H1 (cell line): ENCODE measurements around the gene GSKIP. TPM values are rescaled to one million over a fixed set of nuclear protein-coding genes. Genes with fewer than 3 reads are reported as not detected.

ENCODE experiments used
- CTCF ChIA-PET: fragments of 300-600 bp; sonication (Branson Sonifier 250); formaldehyde crosslinking; loops from one replicate; lab custom pipeline; 2021; ENCODE audit not compliant: partially characterized antibody; lab: Charles Lee
- POLR2A ChIA-PET: fragments of 300-600 bp; sonication (Branson Sonifier 250); formaldehyde crosslinking; loops from one replicate; lab custom pipeline; 2021; ENCODE audit warnings: inconsistent platforms; ENCODE audit not compliant: partially characterized antibody; lab: Charles Lee
- DNase-seq, 2 experiments: peaks; one replicate each; pipeline versions ENCODE4 v3.0.0 to v3.0.0-alpha.2; 2010 to 2022; ENCODE audit warnings: low spot score in 2 of 2, low read depth in 1 of 2, mixed read lengths in 1 of 2
- FAIRE-seq: peaks from 2 replicates; lab custom pipeline; 2011; peaks lifted over from hg19 to GRCh38; lab: Jason Lieb, UNC
- H2AFZ ChIP-seq: 2 replicates; pipeline ENCODE4 v1.8.1; 2012; ENCODE audit warnings: low read length, inconsistent platforms
- H2AK5ac ChIP-seq: 2 replicates; pipeline ENCODE4 v1.6.1; 2013; ENCODE audit warnings: low read depth, low read length
- H2BK120ac ChIP-seq: replicated peaks from 2 replicates; pipeline ENCODE3; 2013; ENCODE audit warnings: low read depth, low read length, inconsistent platforms
- H2BK12ac ChIP-seq: 2 replicates; pipeline ENCODE4 v1.6.1; 2013; ENCODE audit warnings: low read depth, low read length
- H2BK15ac ChIP-seq: 2 replicates; pipeline ENCODE4 v1.6.1; 2013; ENCODE audit warnings: low read length
- H2BK20ac ChIP-seq: 2 replicates; pipeline ENCODE4 v1.6.1; 2013; ENCODE audit warnings: low read length
- H2BK5ac ChIP-seq: 2 replicates; pipeline ENCODE4 v1.6.1; 2013; ENCODE audit warnings: low read depth, low read length
- H3K14ac ChIP-seq: 2 replicates; pipeline ENCODE4 v1.6.1; 2013; ENCODE audit warnings: inconsistent platforms; ENCODE audit not compliant: insufficient read length
- H3K18ac ChIP-seq: 2 replicates; pipeline ENCODE4 v1.6.1; 2013; ENCODE audit warnings: low read length; ENCODE audit errors: extremely low read depth
- H3K23ac ChIP-seq: 2 replicates; pipeline ENCODE4 v1.6.1; 2013; ENCODE audit warnings: inconsistent platforms; ENCODE audit not compliant: insufficient read length
- H3K23me2 ChIP-seq: 2 replicates; pipeline ENCODE4 v1.6.1; 2013; ENCODE audit warnings: low read depth, low read length
- H3K27ac ChIP-seq: 2 replicates; pipeline ENCODE4 v1.6.1; 2011; ENCODE audit warnings: low read depth, low read length, inconsistent platforms
- H3K27me3 ChIP-seq, 4 experiments: replicated peaks in 1 of 4; 1 replicate in 1 of 4; 2 replicates in 3 of 4; pipeline versions ENCODE4 v1.6.1 to v1.8.1; 2011 to 2013; ENCODE audit warnings: low read length in 3 of 4, mild to moderate bottlenecking in 3 of 4, inconsistent platforms in 2 of 4, mixed read lengths in 2 of 4, moderate library complexity in 1 of 4; ENCODE audit not compliant: control insufficient read depth in 3 of 4, insufficient read depth in 3 of 4; ENCODE audit errors: extremely low read depth in 1 of 4
- H3K36me3 ChIP-seq, 4 experiments: 2 replicates each; pipeline versions ENCODE4 v1.6.1 to v1.8.1; 2011 to 2013; ENCODE audit warnings: mild to moderate bottlenecking in 4 of 4, low read length in 3 of 4, moderate library complexity in 2 of 4, control low read depth in 1 of 4, inconsistent platforms in 1 of 4; ENCODE audit not compliant: insufficient read depth in 4 of 4, control insufficient read depth in 2 of 4
- H3K4ac ChIP-seq: replicated peaks from 2 replicates; pipeline ENCODE3; 2013; ENCODE audit warnings: low read length, low read depth, mixed read lengths, inconsistent platforms; ENCODE audit not compliant: insufficient read length
- H3K4me1 ChIP-seq, 4 experiments: replicated peaks in 1 of 4; 1 replicate in 1 of 4; 2 replicates in 3 of 4; pipeline versions ENCODE4 v1.6.1 to v1.8.1; 2011 to 2013; ENCODE audit warnings: low read length in 3 of 4, inconsistent platforms in 2 of 4, mixed read lengths in 1 of 4; ENCODE audit not compliant: insufficient read depth in 4 of 4, control insufficient read depth in 3 of 4
- H3K4me2 ChIP-seq, 2 experiments: 2 replicates each; pipeline versions ENCODE4 v1.6.1 to v1.8.1; 2011 to 2013; ENCODE audit warnings: low read depth in 2 of 2, low read length in 2 of 2, control low read depth in 1 of 2, inconsistent platforms in 1 of 2, mild to moderate bottlenecking in 1 of 2; ENCODE audit not compliant: insufficient read depth in 1 of 2
- H3K4me3 ChIP-seq, 4 experiments: fragments of 200-600, 300-600 bp in 1 of 4; sonication (generic), shearing (Covaris generic), sonication (Bioruptor Twin) in 1 of 4; 2 replicates each; pipeline versions ENCODE4 v1.5.1 to v1.8.1; 2011 to 2016; ENCODE audit warnings: low read length in 4 of 4, low read depth in 3 of 4, control low read depth in 2 of 4, inconsistent platforms in 2 of 4, mild to moderate bottlenecking in 2 of 4, mixed read lengths in 1 of 4, moderate library complexity in 1 of 4; ENCODE audit not compliant: insufficient read depth in 2 of 4; ENCODE audit errors: extremely low read depth in 1 of 4
- H3K56ac ChIP-seq: replicated peaks from 2 replicates; pipeline ENCODE3; 2013; ENCODE audit warnings: low read depth, mild to moderate bottlenecking, mixed read lengths, low read length, inconsistent platforms; ENCODE audit not compliant: insufficient read length
- H3K79me1 ChIP-seq: 2 replicates; pipeline ENCODE4 v1.6.1; 2013; ENCODE audit warnings: low read depth, low read length, control low read depth
- H3K79me2 ChIP-seq, 2 experiments: 2 replicates each; pipeline versions ENCODE4 v1.6.1 to v1.8.1; 2012 to 2013; ENCODE audit warnings: low read length in 2 of 2, mild to moderate bottlenecking in 2 of 2, inconsistent platforms in 1 of 2; ENCODE audit not compliant: insufficient read depth in 2 of 2, control insufficient read depth in 1 of 2
- H3K9ac ChIP-seq, 4 experiments: replicated peaks in 1 of 4; 1 replicate in 1 of 4; 2 replicates in 3 of 4; pipeline versions ENCODE4 v1.6.1 to v1.8.1; 2011 to 2013; ENCODE audit warnings: low read depth in 3 of 4, low read length in 3 of 4, control low read depth in 2 of 4, mild to moderate bottlenecking in 2 of 4, moderate library complexity in 2 of 4, inconsistent platforms in 1 of 4; ENCODE audit errors: extremely low read depth in 1 of 4
- H3K9me3 ChIP-seq, 2 experiments: 2 replicates each; pipeline versions ENCODE4 v1.6.1 to v1.8.1; 2012 to 2013; ENCODE audit warnings: mild to moderate bottlenecking in 2 of 2, moderate library complexity in 2 of 2, control low read depth in 1 of 2, inconsistent platforms in 1 of 2, low read depth in 1 of 2, low read length in 1 of 2, mixed read lengths in 1 of 2; ENCODE audit not compliant: insufficient read depth in 2 of 2
- H4K20me1 ChIP-seq, 2 experiments: replicated peaks in 1 of 2; 2 replicates each; pipeline versions ENCODE3 to v1.8.1; 2011 to 2013; ENCODE audit warnings: inconsistent platforms in 2 of 2, low read length in 2 of 2, mild to moderate bottlenecking in 1 of 2; ENCODE audit not compliant: insufficient read depth in 2 of 2, control insufficient read depth in 1 of 2
- H4K5ac ChIP-seq: 2 replicates; pipeline ENCODE4 v1.6.1; 2013; ENCODE audit warnings: low read length, low read depth, mixed read lengths, inconsistent platforms; ENCODE audit not compliant: insufficient read length
- H4K8ac ChIP-seq: 2 replicates; pipeline ENCODE4 v1.8.0; 2013; ENCODE audit warnings: mild to moderate bottlenecking, moderate library complexity, low read length, inconsistent platforms; ENCODE audit not compliant: insufficient read depth; ENCODE audit errors: extremely low read depth
- H4K91ac ChIP-seq: replicated peaks from 2 replicates; pipeline ENCODE3; 2013; ENCODE audit warnings: low read length, mixed read lengths, inconsistent platforms; ENCODE audit not compliant: insufficient read length
- CBX5 ChIP-seq: fragments of 300-800, 300-1000 bp; sonication (generic); IDR thresholded peaks from 2 replicates; pipeline ENCODE4 v1.7.1; 2016; ENCODE audit warnings: antibody characterized with exemption, low read length, low read depth
- EGR1 ChIP-seq: IDR thresholded peaks from 2 replicates; pipeline ENCODE4 v1.6.1; 2011; ENCODE audit warnings: low read depth, low read length, borderline replicate concordance
- FOSL1 ChIP-seq: IDR thresholded peaks from 2 replicates; pipeline ENCODE4 v1.6.1; 2011; ENCODE audit warnings: mild to moderate bottlenecking, low read depth, low read length, moderate library complexity; ENCODE audit not compliant: insufficient read depth
- JUND ChIP-seq: IDR thresholded peaks from 2 replicates; pipeline ENCODE4 v1.6.1; 2011; ENCODE audit warnings: mild to moderate bottlenecking, improper control_type of control experiment, low read length
- RFX5 ChIP-seq: IDR thresholded peaks from 2 replicates; pipeline ENCODE4 v1.6.1; 2011; ENCODE audit warnings: low read depth, low read length, improper control_type of control experiment, borderline replicate concordance
- SIRT6 ChIP-seq: IDR thresholded peaks from one replicate; pipeline ENCODE4 v1.7.1; 2012; ENCODE audit warnings: low read length, inconsistent platforms
- SUZ12 ChIP-seq: fragments of 200-600 bp; sonication (generic); IDR thresholded peaks from 2 replicates; pipeline ENCODE4 v1.6.1; 2012; ENCODE audit warnings: mild to moderate bottlenecking, inconsistent platforms, low read length, moderate library complexity, mixed read lengths
- TAF7 ChIP-seq: optimal IDR thresholded peaks from 2 replicates; pipeline ENCODE3; 2011; ENCODE audit warnings: low read depth, mild to moderate bottlenecking, inconsistent platforms, low read length, moderate library complexity, borderline replicate concordance
- TBP ChIP-seq: IDR thresholded peaks from 2 replicates; pipeline ENCODE4 v1.6.1; 2011; ENCODE audit warnings: low read depth, low read length, improper control_type of control experiment
- TCF12 ChIP-seq: IDR thresholded peaks from 2 replicates; pipeline ENCODE4 v1.6.1; 2011; ENCODE audit warnings: low read depth, mild to moderate bottlenecking, low read length
- WGBS, 2 experiments: shearing (Covaris generic) in 1 of 2; methylation state at CpG; one replicate each; pipeline versions ENCODE4 v1.1.6 to v1.1.7; 2013 to 2015; ENCODE audit warnings: low lambda C conversion rate in 2 of 2, mixed read lengths in 2 of 2, inconsistent platforms in 1 of 2, low coverage in 1 of 2, missing lambda C conversion rate in 1 of 2; ENCODE audit not compliant: insufficient replicate concordance in 2 of 2, insufficient coverage in 1 of 2, insufficient read length in 1 of 2; ENCODE audit errors: extremely low coverage in 1 of 2, missing lambda C conversion rate in 1 of 2; 5-methylcytosine and 5-hydroxymethylcytosine counted together
- polyA plus RNA-seq, 7 experiments: library from polyadenylated mRNA; depleted of rRNA in 3 of 7; stranded (reverse) in 5 of 7; unstranded in 2 of 7; fragments of >200 nt in 5 of 7; fragments of 200-250 nt in 2 of 7; gene quantifications; 1 replicate in 5 of 7; 2 replicates in 1 of 7; 4 replicates in 1 of 7; pipeline versions ENCODE4 v1.2.1 to v1.2.3, GENCODE V29; 2011 to 2013; ENCODE audit warnings: missing spikeins in 2 of 7, mixed read lengths in 2 of 7
- total RNA-seq: library from RNA; stranded (reverse); fragmentation: NEBNext Ultra II Directional; extraction: Animal tissue kit (Norgen Biotek cat#: 25700); gene quantifications from 2 replicates; pipeline ENCODE4 v1.2.1, GENCODE V29; 2021
- TF ChIP-seq, protein P1 (sequence below), 3 experiments: IDR thresholded peaks; 1 replicate in 2 of 3; 2 replicates in 1 of 3; pipeline versions ENCODE4 v1.5.1 to v1.6.1; 2011; ENCODE audit warnings: low read length in 3 of 3, mild to moderate bottlenecking in 3 of 3, inconsistent platforms in 2 of 3, low read depth in 1 of 3, moderate library complexity in 1 of 3; ENCODE audit not compliant: insufficient read depth in 1 of 3; ENCODE audit errors: control extremely low read depth in 1 of 3

GSKIP gene
- total and polyA plus RNA-seq, 2 of the 8 experiments (the other 6 are each of a cell fraction or from before 2014, with no cell fraction given) = 20.3 to 37.1 TPM

DNA sequence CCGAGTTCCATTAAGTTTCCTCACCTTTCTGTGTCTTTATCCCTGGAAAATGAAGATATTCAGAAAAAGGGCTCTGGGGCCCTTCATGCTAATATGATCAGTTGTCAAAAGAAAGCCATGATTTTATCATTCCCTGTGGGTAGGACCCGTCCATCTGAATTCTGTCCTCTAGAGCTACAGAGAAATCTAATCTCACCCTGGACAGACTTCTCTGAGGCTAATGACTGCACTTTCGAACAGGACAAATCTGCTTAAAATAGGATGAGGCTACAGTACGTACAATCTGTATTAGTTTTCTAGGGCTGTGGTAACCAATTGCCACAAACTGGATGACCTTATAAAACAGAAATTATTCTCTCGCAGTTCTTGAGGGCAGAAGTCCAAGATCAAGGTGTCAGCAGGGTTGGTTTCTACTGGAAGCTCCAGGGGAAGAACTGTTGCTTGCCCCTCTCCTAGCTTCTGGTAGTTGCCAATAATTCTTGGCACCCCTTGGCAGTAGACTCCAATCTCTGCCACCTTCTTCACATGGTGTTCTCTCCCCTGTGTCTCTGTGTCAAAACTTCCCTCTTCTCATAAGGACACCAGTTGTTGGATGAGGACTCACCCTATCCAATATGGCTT lies 29.9 kb downstream of the GSKIP start:
- Histone ChIP-seq H4K8ac (no peak overlapping the region), H3K9ac (no peak overlapping the region), H2BK15ac (no peak overlapping the region), H3K4me2 (peak overlapping the region; percentile 90 to 93), H3K27ac (no peak overlapping the region), H3K36me3 (no peaks in the 10 kb centered on the region), H2AK5ac (no peak overlapping the region), H3K23ac (no peak overlapping the region), H3K23me2 (peaks cover 12% of the 10 kb centered on the region; the same call in 1 of the 2 replicates), H2BK5ac (no peak overlapping the region), H2BK120ac (peak overlapping the region; percentile 38), H3K9me3 (no peaks in the 10 kb centered on the region), H3K18ac (no peak overlapping the region), H2AFZ (no peak overlapping the region), H3K14ac (no peak overlapping the region), H3K4me3 (peak overlapping the region in 3 of 4 experiments; percentile 73 to 84 (median 84); a peak in 6 of 8 replicates), H3K79me1 (no peaks in the 10 kb centered on the region; the same call in 1 of the 2 replicates), H3K4me1 (peaks cover 0 to 4% (median 0%) of the 10 kb centered on the region in 4 experiments; a peak in 2 of 7 replicates), H3K79me2 (no peaks in the 10 kb centered on the region), H4K91ac (no peak overlapping the region), H3K56ac (no peak overlapping the region), H2BK20ac (no peak overlapping the region), H2BK12ac (no peak overlapping the region), H3K27me3 (peaks cover 0 to 10% (median 7%) of the 10 kb centered on the region in 4 experiments; a peak in 5 of 7 replicates), H4K5ac (no peak overlapping the region), H3K4ac (peak overlapping the region; percentile 38), H4K20me1 (no peaks in the 10 kb centered on the region)
- POLR2A ChIA-PET = no interaction called here
- 81% methylated on average over 5 of the region's 5 CpGs; no CpG with 5 or more reads in 1 of the 2 experiments for WGBS, 2 experiments
- DNase-seq (peak in 1 of 2 experiments; percentile 17), FAIRE-seq (no peak)
- CTCF ChIA-PET = no interaction called here
- TF ChIP-seq FOSL1 (no peak), JUND (no peak), CBX5 (no peak), SUZ12 (no peak), TCF12 (no peak), TBP (no peak), RFX5 (no peak), EGR1 (no peak), TAF7 (no peak), SIRT6 (no peak)
- TF ChIP-seq, protein P1, sequence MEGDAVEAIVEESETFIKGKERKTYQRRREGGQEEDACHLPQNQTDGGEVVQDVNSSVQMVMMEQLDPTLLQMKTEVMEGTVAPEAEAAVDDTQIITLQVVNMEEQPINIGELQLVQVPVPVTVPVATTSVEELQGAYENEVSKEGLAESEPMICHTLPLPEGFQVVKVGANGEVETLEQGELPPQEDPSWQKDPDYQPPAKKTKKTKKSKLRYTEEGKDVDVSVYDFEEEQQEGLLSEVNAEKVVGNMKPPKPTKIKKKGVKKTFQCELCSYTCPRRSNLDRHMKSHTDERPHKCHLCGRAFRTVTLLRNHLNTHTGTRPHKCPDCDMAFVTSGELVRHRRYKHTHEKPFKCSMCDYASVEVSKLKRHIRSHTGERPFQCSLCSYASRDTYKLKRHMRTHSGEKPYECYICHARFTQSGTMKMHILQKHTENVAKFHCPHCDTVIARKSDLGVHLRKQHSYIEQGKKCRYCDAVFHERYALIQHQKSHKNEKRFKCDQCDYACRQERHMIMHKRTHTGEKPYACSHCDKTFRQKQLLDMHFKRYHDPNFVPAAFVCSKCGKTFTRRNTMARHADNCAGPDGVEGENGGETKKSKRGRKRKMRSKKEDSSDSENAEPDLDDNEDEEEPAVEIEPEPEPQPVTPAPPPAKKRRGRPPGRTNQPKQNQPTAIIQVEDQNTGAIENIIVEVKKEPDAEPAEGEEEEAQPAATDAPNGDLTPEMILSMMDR (IDR thresholded peaks at IDR 0.05; ENCODE audit: control extremely low read depth in 1 of 3, insufficient read depth in 1 of 3, low read depth in 1 of 3, low read length in 3 of 3) = no peak
